GM18858 (cell line): ENCODE data around the gene CTNNBL1.

Source experiments
- ATAC-seq: cut with Tn5 transposase; IDR thresholded peaks from one replicate; pipeline ENCODE4 v1.9.1; 2021; ENCODE audit not compliant: unreplicated experiment

The CTNNBL1 gene

GRCh38 chr20:37895166-37895565, 201.3 kb downstream of the CTNNBL1 start:
- no peak for ATAC-seq

GRCh38 chr20:37896932-37897548, 203.2 kb downstream of the CTNNBL1 start:
- no peak for ATAC-seq

- no peak for ATAC-seq
Observed at GRCh38 chr20:37898233-37899104, 204.6 kb downstream of the CTNNBL1 start.

GRCh38 chr20:37899105-37900045, 205.5 kb downstream of the CTNNBL1 start:
- no peak for ATAC-seq

GRCh38 chr20:37901240-37901639, 207.4 kb downstream of the CTNNBL1 start:
- ATAC-seq, result no peak

GRCh38 chr20:37901654-37902503, 208.0 kb downstream of the CTNNBL1 start:
- no peak for ATAC-seq

- ATAC-seq, result no peak
Observed at GRCh38 chr20:37902504-37903313, 208.9 kb downstream of the CTNNBL1 start, which contains the start of gene VSTM2L. VSTM2L (plus strand) TSS chr20:37903127; CDS start chr20:37903351, 224 bp downstream.

GRCh38 chr20:37903317-37904007, 209.6 kb downstream of the CTNNBL1 start:
- no peak for ATAC-seq

GRCh38 chr20:37904008-37904642, 210.3 kb downstream of the CTNNBL1 start:
- ATAC-seq, result no peak

- ATAC-seq, result no peak
Observed at GRCh38 chr20:37904845-37905373, 211.1 kb downstream of the CTNNBL1 start.

GRCh38 chr20:37905671-37906613, 212.1 kb downstream of the CTNNBL1 start:
- ATAC-seq, result no peak

GRCh38 chr20:37907330-37907676, 213.5 kb downstream of the CTNNBL1 start:
- ATAC-seq, result no peak

GRCh38 chr20:37907677-37908401, 214.0 kb downstream of the CTNNBL1 start:
- no peak for ATAC-seq

- ATAC-seq, result no peak
Observed at GRCh38 chr20:37911261-37911660, 217.4 kb downstream of the CTNNBL1 start.

- ATAC-seq, result no peak
Observed at GRCh38 chr20:37911838-37912281, 218.0 kb downstream of the CTNNBL1 start.

- no peak for ATAC-seq
Observed at GRCh38 chr20:37912874-37913273, 219.0 kb downstream of the CTNNBL1 start.
